Ascending aorta (tissue), 2 donors: ENCODE data around the gene MSI2. TPM values are rescaled to one million over a fixed set of nuclear protein-coding genes. Genes with fewer than 3 reads are reported as not detected.

ENCODE experiments used
- DNase-seq, 2 donors: peaks; one replicate each; pipeline ENCODE4 v3.0.0-alpha.2; 2019; ENCODE audit warnings: low spot score in 2 of 2
- H3K27ac ChIP-seq, 2 donors: fragments of 200-600 bp; sonication (generic); one replicate each; pipeline ENCODE4 v1.5.1; 2016 to 2017; ENCODE audit warnings: mild to moderate bottlenecking in 1 of 2
- H3K27me3 ChIP-seq: fragments of 200-600 bp; sonication (generic); one replicate; pipeline ENCODE4 v1.5.1; 2017
- H3K36me3 ChIP-seq, 2 donors: fragments of 200-600 bp; sonication (generic); one replicate each; pipeline ENCODE4 v1.5.1; 2016
- H3K4me1 ChIP-seq, 2 donors: fragments of 200-600 bp; sonication (generic); one replicate each; pipeline ENCODE4 v1.5.1; 2016 to 2017; ENCODE audit warnings: mild to moderate bottlenecking in 1 of 2
- H3K4me3 ChIP-seq, 2 donors: fragments of 200-600 bp; sonication (generic); one replicate each; pipeline ENCODE4 v1.5.1; 2016 to 2017; ENCODE audit warnings: mild to moderate bottlenecking in 1 of 2
- H3K9me3 ChIP-seq, 2 donors: fragments of 200-600 bp; sonication (generic); one replicate each; pipeline ENCODE4 v1.5.1; 2016
- CTCF ChIP-seq, 3 experiments: fragments of 200-600 bp in 2 of 3; fragments of 450-650 bp in 1 of 3; sonication (generic) in 2 of 3; IDR thresholded peaks; one replicate each; pipeline ENCODE4 v1.5.1; 2016 to 2019; ENCODE audit warnings: antibody characterized with exemption in 3 of 3, mild to moderate bottlenecking in 1 of 3, moderate library complexity in 1 of 3
- intact Hi-C: fragments of 100-400 bp; cut with DNase I; formaldehyde crosslinking; loops from one replicate; pipeline ENCODE4 v1.15.1; 2023
- total RNA-seq: library from RNA; depleted of rRNA; stranded (reverse); fragments of >200 nt; gene quantifications from one replicate; pipeline ENCODE4 v1.1.0, GENCODE V29; 2016

Gene MSI2
- total RNA-seq, 1 donor from 2014 or later = 11.7 TPM

- DNase-seq = no peak
- Histone ChIP-seq H3K4me3 (no peak overlapping the region), H3K9me3 (peaks cover 0 to 9% of the 10 kb centered on the region in 2 donors), H3K36me3 (no peaks in the 10 kb centered on the region), H3K4me1 (peaks cover 2 to 3% of the 10 kb centered on the region in 2 donors), H3K27ac (peak overlapping the region; percentile 9 to 35), H3K27me3 (no peaks in the 10 kb centered on the region)
- intact Hi-C loops = no loop called here
- no peak for TF ChIP-seq CTCF (IDR thresholded peaks at IDR 0.05)
Observed at GRCh38 chr17:57253362-57254065, 2.8 kb upstream of the MSI2 start.

DNA sequence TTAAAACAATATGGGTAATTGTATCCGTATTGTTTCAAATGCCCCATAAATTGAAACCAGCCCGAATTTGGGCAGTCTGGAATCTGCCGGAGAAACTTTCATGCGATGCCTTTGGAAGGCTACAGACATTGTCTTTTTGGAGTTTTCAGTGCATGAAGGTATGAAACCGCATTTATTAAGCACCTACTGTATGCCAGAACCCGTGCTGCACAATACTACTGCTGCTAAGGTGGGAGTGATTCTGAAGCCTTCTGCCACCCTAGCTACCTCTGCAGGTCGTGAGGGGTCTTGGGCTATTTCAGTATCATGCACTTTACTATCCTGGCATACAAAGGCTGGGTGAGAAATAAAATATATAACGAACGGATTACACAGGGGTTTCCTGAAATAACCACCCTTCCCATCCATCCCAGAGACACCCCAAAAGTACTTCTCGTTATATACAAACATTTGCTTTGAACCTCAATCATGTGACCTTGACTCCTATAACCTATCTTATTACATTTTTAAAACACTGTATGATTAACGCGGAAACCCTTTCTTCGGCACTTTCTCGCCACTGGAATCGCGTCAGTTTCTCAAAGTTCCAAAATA lies 1.0 kb upstream of the MSI2 start:
- peak in 1 of 2 donors; percentile 56 for DNase-seq
- Histone ChIP-seq H3K4me3 (peak overlapping the region; percentile 92 to 93), H3K9me3 (peaks cover 0 to 9% of the 10 kb centered on the region in 2 donors), H3K4me1 (peaks cover 5% of the 10 kb centered on the region in 2 donors), H3K27ac (peak overlapping the region; percentile 97 to 99), H3K27me3 (no peaks in the 10 kb centered on the region), H3K36me3 (no peaks in the 10 kb centered on the region)
- no peak for TF ChIP-seq CTCF (IDR thresholded peaks at IDR 0.05)
- intact Hi-C loops = loop anchor here (5.0 kb wide), 6 partner anchors 287 to 1973 kb away; partner anchors contain the start of genes DYNLL2, MRPS23 and SRSF1

GRCh38 chr17:57256708-57257112 lies 387 bp downstream of the MSI2 start:
- intact Hi-C loops = loop anchor here (1.0 to 5.0 kb wide), 8 partner anchors 100 to 1974 kb away; partner anchors contain the start of genes DYNLL2, MRPS23 and SRSF1
- peak overlapping the region; percentile 92 to 93 for H3K4me3 ChIP-seq
- no peaks in the 10 kb centered on the region for H3K36me3 ChIP-seq
- peak in 1 of 2 donors; percentile 64 for DNase-seq
- no peak for TF ChIP-seq CTCF (IDR thresholded peaks at IDR 0.05)
- no peaks in the 10 kb centered on the region for H3K27me3 ChIP-seq
- H3K9me3 ChIP-seq = no peaks in the 10 kb centered on the region
- peaks cover 5% of the 10 kb centered on the region in 2 donors for H3K4me1 ChIP-seq
- peak overlapping the region; percentile 97 to 99 for H3K27ac ChIP-seq

GRCh38 chr17:57257195-57257894 lies 1.0 kb downstream of the MSI2 start:
- peaks cover 0 to 6% of the 10 kb centered on the region in 2 donors for H3K36me3 ChIP-seq
- intact Hi-C loops = loop anchor here (2.0 to 5.0 kb wide), 7 partner anchors 99 to 1975 kb away; partner anchors contain the start of genes DYNLL2, MRPS23 and SRSF1
- no peak for TF ChIP-seq CTCF (IDR thresholded peaks at IDR 0.05)
- peaks cover 5% of the 10 kb centered on the region in 2 donors for H3K4me1 ChIP-seq
- H3K27ac ChIP-seq = peak overlapping the region; percentile 97 to 99
- no peaks in the 10 kb centered on the region for H3K27me3 ChIP-seq
- no peaks in the 10 kb centered on the region for H3K9me3 ChIP-seq
- DNase-seq = no peak
- H3K4me3 ChIP-seq = peak overlapping the region; percentile 92 to 93
